ENCODE measurements around the gene CHD6. TPM values are rescaled to one million over a fixed set of nuclear protein-coding genes. Genes with fewer than 3 reads are reported as not detected.
A peak's percentile ranks its signal among the peaks of the same experiment; 100 is the strongest.

The CHD6 gene
- total and polyA plus RNA-seq, 4 donors = 3.3 to 23.4 (median 18.2) TPM

GRCh38 chr20:41616228-41616627, 1.9 kb downstream of the CHD6 start:
- TF ChIP-seq MAX (IDR thresholded peaks at IDR 0.05) (no peak), HNF4G (IDR thresholded peaks at IDR 0.05) (no peak), FOXA1 (IDR thresholded peaks at IDR 0.05) (no peak), RAD21 (IDR thresholded peaks at IDR 0.05) (peak in 1 of 2 donors; percentile 19), SP1 (IDR thresholded peaks at IDR 0.05) (no peak), JUND (IDR thresholded peaks at IDR 0.05) (no peak), YY1 (IDR thresholded peaks at IDR 0.05) (peak; percentile 16), CTCF (IDR thresholded peaks at IDR 0.05; ENCODE audit: low read depth, low read length, missing input control) (no peak), NR2F2 (IDR thresholded peaks at IDR 0.05) (no peak), HNF4A (conservative IDR thresholded peaks at IDR 0.05) (peak in 1 of 2 donors; percentile 42)
- TF ChIP-seq, protein P1, sequence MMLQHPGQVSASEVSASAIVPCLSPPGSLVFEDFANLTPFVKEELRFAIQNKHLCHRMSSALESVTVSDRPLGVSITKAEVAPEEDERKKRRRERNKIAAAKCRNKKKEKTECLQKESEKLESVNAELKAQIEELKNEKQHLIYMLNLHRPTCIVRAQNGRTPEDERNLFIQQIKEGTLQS (IDR thresholded peaks at IDR 0.05) = no peak
- TF ChIP-seq, protein P2, sequence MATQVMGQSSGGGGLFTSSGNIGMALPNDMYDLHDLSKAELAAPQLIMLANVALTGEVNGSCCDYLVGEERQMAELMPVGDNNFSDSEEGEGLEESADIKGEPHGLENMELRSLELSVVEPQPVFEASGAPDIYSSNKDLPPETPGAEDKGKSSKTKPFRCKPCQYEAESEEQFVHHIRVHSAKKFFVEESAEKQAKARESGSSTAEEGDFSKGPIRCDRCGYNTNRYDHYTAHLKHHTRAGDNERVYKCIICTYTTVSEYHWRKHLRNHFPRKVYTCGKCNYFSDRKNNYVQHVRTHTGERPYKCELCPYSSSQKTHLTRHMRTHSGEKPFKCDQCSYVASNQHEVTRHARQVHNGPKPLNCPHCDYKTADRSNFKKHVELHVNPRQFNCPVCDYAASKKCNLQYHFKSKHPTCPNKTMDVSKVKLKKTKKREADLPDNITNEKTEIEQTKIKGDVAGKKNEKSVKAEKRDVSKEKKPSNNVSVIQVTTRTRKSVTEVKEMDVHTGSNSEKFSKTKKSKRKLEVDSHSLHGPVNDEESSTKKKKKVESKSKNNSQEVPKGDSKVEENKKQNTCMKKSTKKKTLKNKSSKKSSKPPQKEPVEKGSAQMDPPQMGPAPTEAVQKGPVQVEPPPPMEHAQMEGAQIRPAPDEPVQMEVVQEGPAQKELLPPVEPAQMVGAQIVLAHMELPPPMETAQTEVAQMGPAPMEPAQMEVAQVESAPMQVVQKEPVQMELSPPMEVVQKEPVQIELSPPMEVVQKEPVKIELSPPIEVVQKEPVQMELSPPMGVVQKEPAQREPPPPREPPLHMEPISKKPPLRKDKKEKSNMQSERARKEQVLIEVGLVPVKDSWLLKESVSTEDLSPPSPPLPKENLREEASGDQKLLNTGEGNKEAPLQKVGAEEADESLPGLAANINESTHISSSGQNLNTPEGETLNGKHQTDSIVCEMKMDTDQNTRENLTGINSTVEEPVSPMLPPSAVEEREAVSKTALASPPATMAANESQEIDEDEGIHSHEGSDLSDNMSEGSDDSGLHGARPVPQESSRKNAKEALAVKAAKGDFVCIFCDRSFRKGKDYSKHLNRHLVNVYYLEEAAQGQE (IDR thresholded peaks at IDR 0.05) = no peak
- Histone ChIP-seq H3K9ac (ENCODE audit: low read depth in 1 of 2, low read length in 2 of 2) (no peak overlapping the region), H3K9me3 (ENCODE audit: control insufficient read depth in 4 of 4, low read length in 3 of 4) (no peaks in the 10 kb centered on the region), H3K36me3 (ENCODE audit: control insufficient read depth in 4 of 4, insufficient read depth in 3 of 4, low read depth in 1 of 4, low read length in 3 of 4) (no peaks in the 10 kb centered on the region), H3K27ac (ENCODE audit: low read depth in 1 of 2, low read length in 2 of 2) (no peak overlapping the region), H3K4me1 (ENCODE audit: control insufficient read depth in 4 of 4, insufficient read depth in 4 of 4, low read length in 3 of 4) (peaks cover 2 to 35% (median 27%) of the 10 kb centered on the region in 4 donors), H3K4me3 (ENCODE audit: low read depth in 1 of 3, low read length in 3 of 3) (no peak overlapping the region), H3K27me3 (ENCODE audit: control insufficient read depth in 4 of 4, insufficient read depth in 4 of 4, low read length in 3 of 4) (no peaks in the 10 kb centered on the region)
- DNase-seq (ENCODE audit: low spot score) = no peak
- 17% methylated on average over 4 of the region's 4 CpGs for WGBS

GRCh38 chr20:41615676-41616075, 2.5 kb downstream of the CHD6 start:
- Histone ChIP-seq H3K27me3 (ENCODE audit: control insufficient read depth in 4 of 4, insufficient read depth in 4 of 4, low read length in 3 of 4) (no peaks in the 10 kb centered on the region), H3K4me1 (ENCODE audit: control insufficient read depth in 4 of 4, insufficient read depth in 4 of 4, low read length in 3 of 4) (peaks cover 2 to 35% (median 27%) of the 10 kb centered on the region in 4 donors), H3K4me3 (ENCODE audit: low read depth in 1 of 3, low read length in 3 of 3) (no peak overlapping the region), H3K9ac (ENCODE audit: low read depth in 1 of 2, low read length in 2 of 2) (no peak overlapping the region), H3K36me3 (ENCODE audit: control insufficient read depth in 4 of 4, insufficient read depth in 3 of 4, low read depth in 1 of 4, low read length in 3 of 4) (no peaks in the 10 kb centered on the region), H3K9me3 (ENCODE audit: control insufficient read depth in 4 of 4, low read length in 3 of 4) (no peaks in the 10 kb centered on the region), H3K27ac (ENCODE audit: low read depth in 1 of 2, low read length in 2 of 2) (no peak overlapping the region)
- TF ChIP-seq CTCF (IDR thresholded peaks at IDR 0.05; ENCODE audit: low read depth, low read length, missing input control) = no peak
- DNase-seq (ENCODE audit: low spot score) = no peak
- WGBS = 81% methylated on average over 3 of the region's 3 CpGs

Data from liver (tissue), 9 donors.